Measurements from ENCODE around the gene AGT. TPM values are rescaled to one million over a fixed set of nuclear protein-coding genes. Genes with fewer than 3 reads are reported as not detected.

AGT gene
- total RNA-seq, 4 donors from 2014 or later: 1.7 to 47.3 (median 38.6) TPM

DNA sequence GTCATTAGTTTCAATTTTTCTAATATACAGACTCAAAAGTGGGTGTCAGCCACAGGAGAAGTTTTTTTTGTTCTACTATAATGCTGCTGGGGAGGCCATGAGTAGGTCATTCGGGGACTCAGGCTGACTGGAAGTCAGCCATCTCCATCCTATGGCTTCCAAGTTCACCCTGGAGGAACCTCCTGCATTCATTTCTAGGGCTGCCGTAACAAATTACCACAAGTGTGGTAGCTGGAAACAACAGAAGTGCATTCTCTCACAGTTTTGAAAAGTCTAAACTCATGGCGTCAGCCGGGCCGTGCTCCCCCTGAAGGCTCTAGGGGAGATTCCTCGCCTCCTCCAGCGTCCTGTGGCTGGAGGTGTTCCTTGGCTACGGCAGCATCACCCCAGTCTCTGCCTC lies 17.7 kb downstream of the AGT start:
- Histone ChIP-seq H3K4me3 (no peak overlapping the region), H3K27ac (no peak overlapping the region), H3K36me3 (peaks cover 0 to 29% (median 0%) of the 10 kb centered on the region in 3 donors), H3K27me3 (no peaks in the 10 kb centered on the region), H3K4me1 (no peaks in the 10 kb centered on the region), H3K9me3 (no peaks in the 10 kb centered on the region)
- no peak for DNase-seq
- no peak for TF ChIP-seq POLR2A (IDR thresholded peaks at IDR 0.05)
- TF ChIP-seq, protein P1, sequence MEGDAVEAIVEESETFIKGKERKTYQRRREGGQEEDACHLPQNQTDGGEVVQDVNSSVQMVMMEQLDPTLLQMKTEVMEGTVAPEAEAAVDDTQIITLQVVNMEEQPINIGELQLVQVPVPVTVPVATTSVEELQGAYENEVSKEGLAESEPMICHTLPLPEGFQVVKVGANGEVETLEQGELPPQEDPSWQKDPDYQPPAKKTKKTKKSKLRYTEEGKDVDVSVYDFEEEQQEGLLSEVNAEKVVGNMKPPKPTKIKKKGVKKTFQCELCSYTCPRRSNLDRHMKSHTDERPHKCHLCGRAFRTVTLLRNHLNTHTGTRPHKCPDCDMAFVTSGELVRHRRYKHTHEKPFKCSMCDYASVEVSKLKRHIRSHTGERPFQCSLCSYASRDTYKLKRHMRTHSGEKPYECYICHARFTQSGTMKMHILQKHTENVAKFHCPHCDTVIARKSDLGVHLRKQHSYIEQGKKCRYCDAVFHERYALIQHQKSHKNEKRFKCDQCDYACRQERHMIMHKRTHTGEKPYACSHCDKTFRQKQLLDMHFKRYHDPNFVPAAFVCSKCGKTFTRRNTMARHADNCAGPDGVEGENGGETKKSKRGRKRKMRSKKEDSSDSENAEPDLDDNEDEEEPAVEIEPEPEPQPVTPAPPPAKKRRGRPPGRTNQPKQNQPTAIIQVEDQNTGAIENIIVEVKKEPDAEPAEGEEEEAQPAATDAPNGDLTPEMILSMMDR (IDR thresholded peaks at IDR 0.05): no peak

DNA sequence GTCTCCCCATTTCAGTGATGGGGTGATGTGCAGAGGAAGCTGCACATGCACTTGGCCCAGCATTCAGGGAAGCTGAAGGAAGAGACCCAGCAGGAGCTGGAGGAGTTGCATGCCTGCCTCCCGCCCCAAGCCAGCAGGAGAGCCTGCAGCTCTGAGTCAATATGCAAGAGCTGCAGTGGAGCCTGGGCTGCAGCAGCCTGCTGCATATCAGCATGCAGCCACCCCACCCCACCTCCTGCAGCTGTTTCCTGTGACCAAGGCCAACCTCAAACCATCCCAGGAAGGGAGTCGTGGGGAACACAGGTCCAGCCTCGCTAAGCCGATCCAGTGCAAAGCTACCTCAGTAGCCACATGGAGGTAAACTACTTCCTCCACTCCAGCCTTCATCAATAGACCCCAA lies 18.9 kb downstream of the AGT start:
- no peaks in the 10 kb centered on the region for H3K27me3 ChIP-seq
- no peaks in the 10 kb centered on the region for H3K9me3 ChIP-seq
- H3K27ac ChIP-seq: no peak overlapping the region
- no peak for TF ChIP-seq POLR2A (IDR thresholded peaks at IDR 0.05)
- peaks cover 0 to 42% (median 0%) of the 10 kb centered on the region in 3 donors for H3K36me3 ChIP-seq
- H3K4me1 ChIP-seq: no peaks in the 10 kb centered on the region
- H3K4me3 ChIP-seq: no peak overlapping the region
- DNase-seq: no peak

GRCh38 chr1:230694464-230694863 lies 19.5 kb downstream of the AGT start:
- no peak for DNase-seq
- Histone ChIP-seq H3K27me3 (no peaks in the 10 kb centered on the region), H3K4me3 (no peak overlapping the region), H3K4me1 (no peaks in the 10 kb centered on the region), H3K27ac (no peak overlapping the region), H3K36me3 (peaks cover 0 to 47% (median 0%) of the 10 kb centered on the region in 3 donors), H3K9me3 (no peaks in the 10 kb centered on the region)
- TF ChIP-seq, protein P1 (IDR thresholded peaks at IDR 0.05): no peak
- no peak for TF ChIP-seq POLR2A (IDR thresholded peaks at IDR 0.05)

DNA sequence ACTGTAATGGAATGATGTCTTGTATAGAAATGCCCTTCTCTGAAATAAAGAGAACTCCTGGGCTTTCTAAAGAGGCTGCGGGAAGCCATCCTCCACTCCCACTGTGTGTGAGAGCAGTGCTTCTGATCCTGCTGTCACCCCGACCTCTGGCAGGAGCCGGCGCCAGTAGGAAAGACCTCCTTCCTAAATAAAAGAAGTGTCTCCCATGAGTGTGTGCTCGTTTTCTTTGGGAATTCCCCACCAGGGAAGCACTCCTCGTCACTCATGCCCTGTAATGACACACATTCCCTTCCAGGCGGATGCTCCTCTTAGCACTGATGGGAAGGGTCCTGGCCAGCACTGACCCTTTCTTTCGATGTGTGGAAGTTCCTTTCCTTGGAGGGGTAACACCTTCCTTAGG lies 20.1 kb downstream of the AGT start:
- H3K27ac ChIP-seq: no peak overlapping the region
- no peaks in the 10 kb centered on the region for H3K4me1 ChIP-seq
- no peak overlapping the region for H3K4me3 ChIP-seq
- no peak for DNase-seq
- no peak for TF ChIP-seq POLR2A (IDR thresholded peaks at IDR 0.05)
- TF ChIP-seq, protein P1 (IDR thresholded peaks at IDR 0.05): no peak
- H3K9me3 ChIP-seq: no peaks in the 10 kb centered on the region
- H3K27me3 ChIP-seq: no peaks in the 10 kb centered on the region
- H3K36me3 ChIP-seq: peaks cover 0 to 54% (median 0%) of the 10 kb centered on the region in 3 donors

DNA sequence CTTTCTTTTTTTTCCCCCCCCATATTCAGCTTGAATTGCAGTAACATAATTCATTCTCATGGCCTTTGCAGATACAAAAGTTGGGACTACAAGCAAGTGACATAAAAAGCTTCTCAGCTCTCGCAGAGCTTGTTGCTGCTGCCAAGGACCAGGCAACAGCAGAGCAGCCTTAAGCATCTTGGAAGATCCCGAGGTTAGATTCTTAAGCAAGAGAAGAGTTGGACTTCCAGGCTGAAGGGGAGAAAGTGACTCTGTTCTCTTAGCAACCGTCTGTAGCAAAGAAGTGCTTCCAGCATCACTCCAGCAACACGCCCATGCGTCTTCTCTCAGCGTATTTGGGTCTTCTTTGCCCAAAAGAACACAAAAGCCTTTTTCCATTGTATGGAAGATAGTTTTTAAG lies 20.7 kb downstream of the AGT start:
- H3K36me3 ChIP-seq: peaks cover 0 to 59% (median 0%) of the 10 kb centered on the region in 3 donors
- TF ChIP-seq, protein P1 (IDR thresholded peaks at IDR 0.05): no peak
- TF ChIP-seq POLR2A (IDR thresholded peaks at IDR 0.05): no peak
- no peak overlapping the region for H3K4me3 ChIP-seq
- no peaks in the 10 kb centered on the region for H3K4me1 ChIP-seq
- no peaks in the 10 kb centered on the region for H3K9me3 ChIP-seq
- H3K27me3 ChIP-seq: no peaks in the 10 kb centered on the region
- no peak for DNase-seq
- no peak overlapping the region for H3K27ac ChIP-seq

DNA sequence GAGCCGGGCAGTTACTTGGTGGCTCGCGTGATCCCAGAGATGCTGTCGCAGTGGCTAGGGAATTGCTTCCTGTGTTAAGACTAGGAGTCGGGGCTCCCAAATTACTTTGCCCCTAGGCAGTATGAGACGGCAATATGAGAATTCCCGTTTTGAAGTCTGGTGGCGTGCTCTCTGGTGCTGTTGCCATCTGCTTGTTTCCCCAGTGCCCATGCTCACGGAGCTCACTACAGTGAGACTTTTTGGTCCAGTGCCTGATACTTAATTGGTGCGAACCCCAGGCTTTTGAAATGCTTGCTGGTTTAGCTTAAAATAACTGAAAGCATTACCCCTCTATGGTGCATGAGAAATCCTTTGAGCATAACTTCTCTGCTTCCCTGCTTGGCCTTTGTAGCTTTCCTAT lies 22.3 kb downstream of the AGT start:
- Histone ChIP-seq H3K9me3 (no peaks in the 10 kb centered on the region), H3K27ac (no peak overlapping the region), H3K4me3 (no peak overlapping the region), H3K27me3 (no peaks in the 10 kb centered on the region), H3K36me3 (peaks cover 0 to 75% (median 0%) of the 10 kb centered on the region in 3 donors), H3K4me1 (no peaks in the 10 kb centered on the region)
- no peak for TF ChIP-seq POLR2A (IDR thresholded peaks at IDR 0.05)
- TF ChIP-seq, protein P1 (IDR thresholded peaks at IDR 0.05): no peak
- DNase-seq: no peak

Measured in Peyer's patch (tissue), 4 donors.